K562 treated with DMSO at 1 percent for 24 hours (cell line): ENCODE results near the gene THUMPD3. TPM values are rescaled to one million over a fixed set of nuclear protein-coding genes. Genes with fewer than 3 reads are reported as not detected.

Experiments
- total RNA-seq: library from RNA; unstranded; fragments of 300-600 nt; gene quantifications from 2 replicates; pipeline ENCODE4 v1.2.3, GENCODE V29; 2022; ENCODE audit warnings: low read depth; ENCODE audit not compliant: insufficient read depth

Gene THUMPD3, protein sequence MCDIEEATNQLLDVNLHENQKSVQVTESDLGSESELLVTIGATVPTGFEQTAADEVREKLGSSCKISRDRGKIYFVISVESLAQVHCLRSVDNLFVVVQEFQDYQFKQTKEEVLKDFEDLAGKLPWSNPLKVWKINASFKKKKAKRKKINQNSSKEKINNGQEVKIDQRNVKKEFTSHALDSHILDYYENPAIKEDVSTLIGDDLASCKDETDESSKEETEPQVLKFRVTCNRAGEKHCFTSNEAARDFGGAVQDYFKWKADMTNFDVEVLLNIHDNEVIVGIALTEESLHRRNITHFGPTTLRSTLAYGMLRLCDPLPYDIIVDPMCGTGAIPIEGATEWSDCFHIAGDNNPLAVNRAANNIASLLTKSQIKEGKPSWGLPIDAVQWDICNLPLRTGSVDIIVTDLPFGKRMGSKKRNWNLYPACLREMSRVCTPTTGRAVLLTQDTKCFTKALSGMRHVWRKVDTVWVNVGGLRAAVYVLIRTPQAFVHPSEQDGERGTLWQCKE
- 39.0 and 55.7 TPM in 2 replicates for total RNA-seq

DNA sequence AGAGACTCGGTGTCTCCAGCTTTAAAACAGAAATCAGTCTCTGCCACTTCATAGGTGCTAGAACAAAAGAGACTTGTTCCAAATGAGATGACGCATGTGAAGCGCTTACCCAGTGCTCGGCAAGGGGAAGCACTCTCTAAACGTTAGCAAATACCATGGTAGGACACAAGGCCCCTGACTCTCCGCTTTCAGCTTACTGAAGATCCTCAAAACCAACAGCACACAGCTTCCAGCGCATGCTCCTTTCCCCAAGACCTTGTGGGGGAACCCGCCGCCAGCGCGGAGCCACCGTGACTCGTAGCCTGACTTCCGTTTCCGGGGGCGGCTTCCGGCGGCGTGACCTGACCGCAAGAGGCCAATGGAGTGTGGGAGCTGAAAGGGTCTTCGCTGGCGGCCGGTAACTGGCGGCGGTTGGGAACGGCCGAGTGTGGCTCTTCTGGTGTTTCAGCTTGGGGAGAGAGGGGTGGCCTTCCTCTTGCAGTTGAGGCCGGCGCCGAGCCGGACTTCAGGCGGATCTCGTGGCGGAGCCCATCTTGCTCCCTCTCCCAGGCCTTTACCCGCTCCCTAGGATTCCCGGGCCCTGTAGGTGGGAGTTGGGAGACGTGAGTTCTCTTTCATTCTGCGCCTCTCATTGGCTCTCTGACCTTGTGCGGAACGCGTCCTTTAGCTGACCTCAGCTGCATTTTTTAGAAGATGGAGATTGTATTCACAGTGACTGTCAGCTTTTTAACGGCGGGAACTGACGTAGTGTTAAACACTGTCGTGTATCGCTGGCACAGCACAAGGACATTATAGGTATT lies at the start of gene THUMPD3:
TSS of gene THUMPD3 (plus strand) at position 324 of the 800 bp plus-strand sequence. CDS start 2,015 bp downstream, outside the sequence.

DNA sequence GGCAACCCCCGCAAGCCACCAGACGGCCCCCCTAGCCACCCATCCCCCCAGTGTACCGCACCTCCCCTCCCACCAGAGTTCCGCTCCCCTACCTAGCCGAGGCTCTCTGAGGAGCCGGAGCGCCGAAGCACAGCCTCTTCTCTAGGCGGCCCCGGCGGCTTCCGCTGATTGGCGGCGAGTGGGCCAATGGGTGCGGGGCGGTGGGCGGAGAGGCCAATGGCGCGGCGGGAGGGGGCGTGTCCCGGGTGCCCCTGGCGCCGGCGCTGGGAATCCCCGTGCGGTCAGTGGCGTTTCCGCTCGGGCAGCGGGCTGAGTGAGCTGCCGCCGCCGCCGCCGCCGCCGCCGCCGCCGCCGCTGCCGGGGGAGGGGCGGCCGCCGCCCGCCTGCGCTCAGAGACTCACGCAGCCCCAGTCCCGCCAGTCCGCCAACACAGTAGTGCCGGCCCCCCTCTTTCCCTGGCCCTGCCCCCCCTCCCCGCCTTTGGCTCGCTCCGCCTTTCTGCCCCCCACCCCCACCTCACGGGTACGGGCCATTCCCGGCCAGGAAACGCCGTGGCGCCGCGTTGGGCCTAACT lies 34.6 kb downstream of the THUMPD3 start, which contains the start of gene SETD5:
TSS of gene SETD5 (plus strand) at position 284 of the 574 bp plus-strand sequence. CDS start 31,324 bp downstream, outside the sequence.

Other genes starting within 250 kb of the THUMPD3 start
- gene SRGAP3, start 113.4 kb upstream of the THUMPD3 start, total RNA-seq, result 0.12 TPM in 1 of 2 replicates, not detected in the other
- gene SETD5, start 34.6 kb downstream of the THUMPD3 start, total RNA-seq, result 61.3 and 68.2 TPM in 2 replicates
- gene LHFPL4, start 190.8 kb downstream of the THUMPD3 start, total RNA-seq, result not detected in 2 replicates